ENCODE data around the gene FRMD4A.

GRCh38 chr10:14116837-14117236 lies 213.9 kb downstream of the FRMD4A start:
- TF ChIP-seq CTCF (IDR thresholded peaks at IDR 0.05; ENCODE audit: low read length) (no peak), EZH2phosphoT487 (IDR thresholded peaks at IDR 0.05; ENCODE audit: low read length) (no peak)

Data from MM.1S (cell line).